Measurements from ENCODE around the gene LPAR5. TPM values are rescaled to one million over a fixed set of nuclear protein-coding genes. Genes with fewer than 3 reads are reported as not detected.

The LPAR5 gene
- total and polyA plus RNA-seq, 9 donors = 0.58 to 2.9 (median 1.5) TPM

DNA sequence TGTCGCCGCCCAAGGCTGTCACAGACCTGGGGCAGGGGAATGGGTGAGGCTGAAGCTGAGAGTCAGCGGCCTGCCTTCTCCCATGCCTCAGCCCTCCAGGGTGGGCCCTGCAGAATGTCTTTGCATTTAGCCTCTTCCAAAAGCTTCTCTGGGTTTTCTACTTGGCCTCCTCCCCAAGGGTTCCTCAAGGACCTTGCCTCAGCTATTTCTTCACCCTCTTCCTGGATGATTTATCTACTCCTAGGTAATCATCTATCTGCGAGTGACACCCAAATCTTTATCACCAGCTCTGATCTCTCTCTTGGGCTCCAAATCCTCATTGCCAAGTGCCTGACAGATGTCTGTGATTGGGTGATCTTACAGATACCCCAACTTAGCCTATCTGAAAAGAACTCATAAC is 4.7 kb upstream of the LPAR5 start:
- Histone ChIP-seq H3K27ac (ENCODE audit: low read length) (no peak overlapping the region), H3K4me3 (ENCODE audit: low read length) (no peak overlapping the region), H3K4me1 (ENCODE audit: control insufficient read depth, insufficient read depth, low read length) (peaks cover 9% of the 10 kb centered on the region), H3K27me3 (ENCODE audit: control insufficient read depth, insufficient read depth, low read length) (peaks cover 2% of the 10 kb centered on the region), H3K9me3 (replicated peaks; ENCODE audit: control insufficient read depth, low read depth, low read length) (no peaks in the 10 kb centered on the region), H3K36me3 (ENCODE audit: control insufficient read depth, insufficient read depth, low read length) (no peaks in the 10 kb centered on the region)
- 100% methylated on average over 1 of the region's 4 CpGs for WGBS (ENCODE audit: insufficient coverage)
- DNase-seq = no peak

DNA sequence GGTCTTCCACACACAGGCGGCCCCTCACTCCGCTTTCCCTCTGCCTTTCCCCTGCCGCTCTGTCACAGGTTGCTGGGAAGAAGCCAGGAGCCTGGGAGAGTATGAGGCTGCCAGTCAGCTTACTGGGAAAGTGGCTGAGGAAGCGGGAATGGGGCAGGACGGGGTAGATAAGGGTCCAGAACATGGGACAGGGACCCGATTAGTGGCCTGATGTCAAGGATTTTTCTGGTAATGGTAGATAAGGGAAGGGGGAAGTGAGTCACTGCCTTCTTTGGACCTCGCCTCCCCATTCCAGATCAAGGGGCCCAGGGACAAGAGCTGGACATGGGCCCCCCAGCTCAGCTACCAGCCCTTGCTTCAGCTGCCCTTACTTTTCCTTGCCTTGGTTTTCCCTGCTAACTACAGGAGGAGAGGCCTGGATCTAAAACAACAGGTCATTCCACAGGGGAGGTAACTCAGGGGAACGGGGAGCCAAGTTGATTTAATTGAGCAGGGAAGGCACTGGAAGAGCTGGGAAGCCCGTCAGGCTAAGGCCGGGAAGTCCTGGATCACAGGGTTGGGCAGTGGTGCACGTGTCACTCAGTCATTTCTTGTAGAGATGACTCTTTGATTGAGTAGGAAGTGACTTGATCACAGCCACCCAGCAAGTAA is 3.5 kb upstream of the LPAR5 start:
- Histone ChIP-seq H3K27me3 (ENCODE audit: control insufficient read depth, insufficient read depth, low read length) (peaks cover 2% of the 10 kb centered on the region), H3K9me3 (replicated peaks; ENCODE audit: control insufficient read depth, low read depth, low read length) (no peaks in the 10 kb centered on the region), H3K4me3 (ENCODE audit: low read length) (no peak overlapping the region), H3K27ac (ENCODE audit: low read length) (no peak overlapping the region), H3K36me3 (ENCODE audit: control insufficient read depth, insufficient read depth, low read length) (no peaks in the 10 kb centered on the region), H3K4me1 (ENCODE audit: control insufficient read depth, insufficient read depth, low read length) (peaks cover 5% of the 10 kb centered on the region)
- DNase-seq = no peak
- WGBS (ENCODE audit: insufficient coverage) = 75% methylated on average over 9 of the region's 11 CpGs

DNA sequence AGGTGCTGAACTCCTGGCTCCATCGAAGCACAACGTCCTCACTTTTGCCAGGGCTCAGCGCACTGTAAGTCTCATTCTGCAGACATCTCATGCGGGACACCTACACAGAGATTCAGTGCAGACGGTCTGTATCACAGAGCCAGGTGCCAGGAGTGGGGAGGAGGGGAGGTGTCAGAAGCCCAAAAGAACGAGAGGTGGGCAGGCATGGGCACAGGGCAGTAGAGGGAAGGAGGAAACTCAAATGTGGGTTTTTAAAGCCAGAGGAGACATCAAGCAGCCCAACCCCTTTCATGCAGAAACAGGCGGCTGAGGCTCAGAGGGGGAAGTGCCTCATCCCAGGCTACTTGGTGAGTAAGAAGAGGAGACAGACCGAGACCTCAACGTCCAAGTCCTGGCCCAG is 2.5 kb upstream of the LPAR5 start:
- H3K27me3 ChIP-seq (ENCODE audit: control insufficient read depth, insufficient read depth, low read length) = peaks cover 2% of the 10 kb centered on the region
- no peaks in the 10 kb centered on the region for H3K9me3 ChIP-seq (replicated peaks; ENCODE audit: control insufficient read depth, low read depth, low read length)
- no peak for DNase-seq
- no peaks in the 10 kb centered on the region for H3K36me3 ChIP-seq (ENCODE audit: control insufficient read depth, insufficient read depth, low read length)
- peaks cover 8% of the 10 kb centered on the region for H3K4me1 ChIP-seq (ENCODE audit: control insufficient read depth, insufficient read depth, low read length)
- peak overlapping the region; percentile 35 for H3K27ac ChIP-seq (ENCODE audit: low read length)
- WGBS (ENCODE audit: insufficient coverage) = 68% methylated on average over 6 of the region's 9 CpGs
- H3K4me3 ChIP-seq (ENCODE audit: low read length) = no peak overlapping the region

DNA sequence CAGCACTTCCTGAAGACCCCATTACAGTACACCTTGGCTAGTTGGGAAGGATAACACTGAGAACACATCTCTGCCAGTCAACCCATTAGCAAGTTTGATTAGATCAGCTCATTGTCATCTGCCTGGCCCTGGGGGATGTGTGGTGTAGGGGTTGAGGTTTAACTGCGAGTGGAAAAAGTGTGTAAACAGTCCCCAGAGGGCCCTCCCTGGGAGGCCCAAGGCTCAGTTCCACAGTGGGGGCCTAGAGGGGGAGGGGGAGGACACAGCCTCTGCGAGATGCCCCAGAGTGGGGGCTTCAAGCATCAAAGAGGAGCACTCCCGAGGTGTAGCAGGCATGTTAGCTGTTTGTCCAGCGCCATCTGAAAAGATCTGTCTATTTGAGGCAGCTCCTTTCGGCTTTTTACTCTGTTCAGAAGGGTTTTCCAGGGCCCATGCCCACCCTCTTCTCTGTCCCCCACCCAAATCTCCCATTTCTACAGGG is 344 bp downstream of the LPAR5 start:
- no peak for DNase-seq
- Histone ChIP-seq H3K9me3 (replicated peaks; ENCODE audit: control insufficient read depth, low read depth, low read length) (no peaks in the 10 kb centered on the region), H3K4me3 (ENCODE audit: low read length) (peak overlapping the region; percentile 1), H3K36me3 (ENCODE audit: control insufficient read depth, insufficient read depth, low read length) (no peaks in the 10 kb centered on the region), H3K27me3 (ENCODE audit: control insufficient read depth, insufficient read depth, low read length) (peaks cover 4% of the 10 kb centered on the region), H3K27ac (ENCODE audit: low read length) (peak overlapping the region; percentile 38), H3K4me1 (ENCODE audit: control insufficient read depth, insufficient read depth, low read length) (peaks cover 33% of the 10 kb centered on the region)
- 41% methylated on average over 5 of the region's 5 CpGs for WGBS (ENCODE audit: insufficient coverage)

DNA sequence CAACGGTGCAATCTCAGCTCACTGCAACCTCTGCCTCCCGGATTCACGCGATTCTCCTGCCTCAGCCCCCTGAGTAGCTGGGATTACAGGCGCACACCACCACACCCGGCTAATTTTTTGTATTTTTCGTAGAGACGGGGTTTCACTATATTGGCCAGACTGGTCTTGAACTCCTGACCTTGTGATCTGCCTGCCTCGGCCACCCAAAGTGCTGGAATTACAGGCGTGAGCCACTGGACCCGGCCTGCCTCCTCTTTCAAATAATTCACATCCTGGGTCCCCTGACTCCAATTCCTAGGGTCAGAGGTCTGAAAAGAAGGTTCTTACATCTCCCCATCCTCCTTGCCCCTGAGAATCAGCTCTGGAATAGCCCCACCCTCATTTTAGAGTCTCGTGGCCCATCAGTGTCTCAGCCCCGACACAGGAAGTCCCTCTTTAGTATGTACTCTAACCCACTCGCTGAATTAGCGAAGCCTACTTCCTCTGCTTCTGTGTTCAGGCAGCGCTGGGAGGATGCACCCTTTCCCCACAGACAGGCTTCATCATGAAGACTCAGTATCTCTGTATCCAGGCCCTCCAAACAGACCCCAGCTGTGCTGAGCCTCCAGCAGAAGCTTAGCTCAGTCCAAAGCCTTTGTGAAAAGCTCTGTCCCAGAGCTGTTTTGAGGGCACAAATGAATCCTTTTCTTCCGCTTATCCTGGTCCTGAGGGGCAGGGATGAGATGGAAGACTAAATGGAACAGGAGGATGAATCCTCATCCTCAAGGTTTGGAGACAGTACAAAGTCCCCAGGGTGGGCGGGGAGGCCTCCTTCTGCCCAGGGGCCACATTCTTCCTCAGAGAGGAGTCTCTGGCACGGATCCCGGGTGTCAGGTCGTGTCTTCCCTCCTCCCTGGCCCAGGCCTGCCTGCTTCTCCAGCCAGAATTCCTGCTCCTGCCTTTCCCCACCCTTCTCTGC is 3.5 kb downstream of the LPAR5 start:
- Histone ChIP-seq H3K4me3 (ENCODE audit: low read length) (no peak overlapping the region), H3K36me3 (ENCODE audit: control insufficient read depth, insufficient read depth, low read length) (no peaks in the 10 kb centered on the region), H3K27ac (ENCODE audit: low read length) (peak overlapping the region; percentile 74), H3K27me3 (ENCODE audit: control insufficient read depth, insufficient read depth, low read length) (peaks cover 4% of the 10 kb centered on the region), H3K4me1 (ENCODE audit: control insufficient read depth, insufficient read depth, low read length) (peaks cover 32% of the 10 kb centered on the region), H3K9me3 (replicated peaks; ENCODE audit: control insufficient read depth, low read depth, low read length) (no peaks in the 10 kb centered on the region)
- 36% methylated on average over 19 of the region's 21 CpGs for WGBS (ENCODE audit: insufficient coverage)
- peak; percentile 82 for DNase-seq

DNA sequence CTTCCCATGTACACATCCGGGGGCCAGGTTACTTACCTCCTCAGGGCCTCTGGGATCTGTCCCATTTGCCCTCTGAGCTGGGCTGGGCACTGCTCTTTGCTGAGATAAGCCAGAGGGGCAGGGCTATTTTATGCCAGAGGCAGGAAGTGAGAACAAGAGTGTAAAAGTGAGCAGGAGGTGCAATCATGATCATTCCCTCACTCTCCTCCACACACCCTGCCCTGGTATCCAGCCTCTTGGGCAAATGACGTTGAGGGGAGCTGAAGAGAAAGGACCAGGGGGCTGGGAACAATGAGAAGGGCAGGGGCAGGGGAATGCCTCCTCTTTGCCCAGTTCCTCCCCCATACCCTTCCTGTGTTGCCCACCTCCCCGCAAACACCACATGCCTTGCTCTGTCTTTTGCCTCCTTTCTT is 4.2 kb downstream of the LPAR5 start:
- Histone ChIP-seq H3K27ac (ENCODE audit: low read length) (peak overlapping the region; percentile 74), H3K36me3 (ENCODE audit: control insufficient read depth, insufficient read depth, low read length) (no peaks in the 10 kb centered on the region), H3K9me3 (replicated peaks; ENCODE audit: control insufficient read depth, low read depth, low read length) (no peaks in the 10 kb centered on the region), H3K4me1 (ENCODE audit: control insufficient read depth, insufficient read depth, low read length) (peaks cover 32% of the 10 kb centered on the region), H3K27me3 (ENCODE audit: control insufficient read depth, insufficient read depth, low read length) (peaks cover 6% of the 10 kb centered on the region), H3K4me3 (ENCODE audit: low read length) (no peak overlapping the region)
- 78% methylated on average over 1 of the region's 3 CpGs for WGBS (ENCODE audit: insufficient coverage)
- no peak for DNase-seq

DNA sequence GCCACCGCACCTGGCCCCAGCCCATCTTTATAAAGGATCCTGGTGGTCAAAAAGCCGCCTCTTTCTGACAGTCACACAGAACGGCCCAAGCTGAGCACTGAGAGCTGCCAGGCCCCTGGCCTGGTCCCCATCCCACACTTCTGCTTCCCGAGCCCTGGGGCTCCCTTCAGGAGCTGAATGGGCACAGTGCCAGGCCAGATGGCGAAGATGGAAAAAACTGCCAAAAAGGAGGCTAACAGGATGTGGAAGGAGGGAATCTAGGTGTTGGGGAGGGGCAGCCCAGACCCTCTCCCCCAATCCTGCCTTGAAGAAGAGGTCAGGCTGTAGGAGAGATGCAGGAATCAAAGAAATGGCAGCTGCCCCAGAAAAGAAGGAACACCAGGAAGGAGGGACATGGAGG is 5.0 kb downstream of the LPAR5 start:
- peaks cover 32% of the 10 kb centered on the region for H3K4me1 ChIP-seq (ENCODE audit: control insufficient read depth, insufficient read depth, low read length)
- H3K27ac ChIP-seq (ENCODE audit: low read length) = peak overlapping the region; percentile 42
- DNase-seq = no peak
- no peaks in the 10 kb centered on the region for H3K36me3 ChIP-seq (ENCODE audit: control insufficient read depth, insufficient read depth, low read length)
- H3K4me3 ChIP-seq (ENCODE audit: low read length) = no peak overlapping the region
- no peaks in the 10 kb centered on the region for H3K9me3 ChIP-seq (replicated peaks; ENCODE audit: control insufficient read depth, low read depth, low read length)
- peaks cover 4% of the 10 kb centered on the region for H3K27me3 ChIP-seq (ENCODE audit: control insufficient read depth, insufficient read depth, low read length)
- 25% methylated on average over 4 of the region's 5 CpGs for WGBS (ENCODE audit: insufficient coverage)

DNA sequence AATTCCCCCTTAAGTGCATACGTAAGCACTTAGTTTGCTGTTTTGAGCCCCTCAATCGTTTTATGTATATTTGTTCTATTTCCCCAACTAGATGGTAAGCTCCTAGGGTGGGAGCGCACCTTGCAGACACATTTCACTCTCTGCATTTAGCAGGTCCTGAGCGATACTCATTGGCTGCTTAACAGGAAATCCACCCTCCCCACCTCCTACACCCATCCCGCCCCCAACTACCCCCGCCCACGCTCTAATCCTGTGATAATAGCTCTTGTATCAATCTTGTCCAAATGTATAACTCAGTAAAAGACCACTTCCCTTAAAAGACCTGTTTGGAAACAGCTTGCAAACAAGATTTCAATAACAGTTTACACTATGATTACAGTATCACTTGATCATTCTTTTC is 8.1 kb downstream of the LPAR5 start:
- WGBS (ENCODE audit: insufficient coverage) = 70% methylated on average over 2 of the region's 7 CpGs
- Histone ChIP-seq H3K4me3 (ENCODE audit: low read length) (no peak overlapping the region), H3K27ac (ENCODE audit: low read length) (no peak overlapping the region), H3K36me3 (ENCODE audit: control insufficient read depth, insufficient read depth, low read length) (no peaks in the 10 kb centered on the region), H3K4me1 (ENCODE audit: control insufficient read depth, insufficient read depth, low read length) (peaks cover 21% of the 10 kb centered on the region), H3K27me3 (ENCODE audit: control insufficient read depth, insufficient read depth, low read length) (peaks cover 4% of the 10 kb centered on the region), H3K9me3 (replicated peaks; ENCODE audit: control insufficient read depth, low read depth, low read length) (no peaks in the 10 kb centered on the region)
- DNase-seq = no peak

DNA sequence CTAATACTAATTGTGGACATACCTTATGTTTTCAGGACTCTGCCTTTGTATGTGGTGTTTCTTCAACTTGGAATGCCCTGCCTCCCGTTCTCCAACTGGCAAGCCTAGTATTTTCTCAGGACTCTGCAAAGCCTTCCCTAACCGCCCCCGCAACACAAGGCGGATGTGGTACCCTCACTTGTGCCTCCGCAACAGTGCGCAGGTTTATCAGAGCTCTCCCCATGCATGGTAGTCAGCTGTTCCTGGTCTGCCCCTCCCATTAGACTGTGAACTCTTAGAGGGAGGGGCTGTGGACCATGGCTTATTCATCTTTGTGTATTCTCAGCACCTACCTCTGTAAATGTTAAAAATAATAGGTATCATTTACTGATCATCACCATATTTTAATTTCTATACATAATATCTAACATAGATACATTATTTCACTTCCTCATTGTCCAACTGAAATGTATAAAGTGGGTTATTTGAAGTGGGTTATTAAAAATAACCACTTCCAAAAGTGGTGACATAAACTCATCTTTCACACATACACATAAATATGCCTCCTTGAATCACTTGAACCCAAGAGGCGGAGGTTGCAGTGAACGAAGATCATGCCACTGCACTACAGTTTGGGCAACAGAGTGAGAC is 9.0 kb downstream of the LPAR5 start:
- Histone ChIP-seq H3K36me3 (ENCODE audit: control insufficient read depth, insufficient read depth, low read length) (no peaks in the 10 kb centered on the region), H3K4me3 (ENCODE audit: low read length) (no peak overlapping the region), H3K27ac (ENCODE audit: low read length) (no peak overlapping the region), H3K27me3 (ENCODE audit: control insufficient read depth, insufficient read depth, low read length) (peaks cover 4% of the 10 kb centered on the region), H3K4me1 (ENCODE audit: control insufficient read depth, insufficient read depth, low read length) (peaks cover 14% of the 10 kb centered on the region), H3K9me3 (replicated peaks; ENCODE audit: control insufficient read depth, low read depth, low read length) (no peaks in the 10 kb centered on the region)
- WGBS (ENCODE audit: insufficient coverage) = 74% methylated on average over 6 of the region's 8 CpGs
- DNase-seq = no peak

DNA sequence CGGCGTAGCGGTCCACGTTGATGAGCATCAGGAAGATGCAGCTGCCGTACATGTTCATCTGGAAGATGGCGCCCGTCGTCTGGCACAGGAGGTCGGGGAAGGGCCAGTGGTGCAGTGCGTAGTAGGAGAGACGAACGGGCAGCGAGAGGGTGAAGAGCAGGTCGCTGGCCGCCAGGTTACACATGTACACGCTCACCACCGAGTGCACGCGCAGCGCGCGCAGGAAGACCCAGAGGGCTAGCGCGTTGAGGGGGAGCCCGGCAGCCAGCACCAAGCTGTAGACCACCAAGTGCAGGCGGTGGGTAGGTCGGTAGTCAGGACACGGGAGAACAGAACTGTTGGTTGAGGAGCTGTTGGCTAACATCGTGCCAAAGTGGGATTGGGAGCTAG is 14.9 kb downstream of the LPAR5 start:
- Histone ChIP-seq H3K36me3 (ENCODE audit: control insufficient read depth, insufficient read depth, low read length) (no peaks in the 10 kb centered on the region), H3K4me3 (ENCODE audit: low read length) (no peak overlapping the region), H3K27ac (ENCODE audit: low read length) (no peak overlapping the region), H3K27me3 (ENCODE audit: control insufficient read depth, insufficient read depth, low read length) (peaks cover 9% of the 10 kb centered on the region), H3K9me3 (replicated peaks; ENCODE audit: control insufficient read depth, low read depth, low read length) (no peaks in the 10 kb centered on the region), H3K4me1 (ENCODE audit: control insufficient read depth, insufficient read depth, low read length) (peaks cover 13% of the 10 kb centered on the region)
- DNase-seq = no peak
- WGBS (ENCODE audit: insufficient coverage) = 79% methylated on average over 29 of the region's 29 CpGs

Data from muscle of leg (tissue), 11 donors.